ENCODE results near the gene FNDC4.

The FNDC4 gene

DNA sequence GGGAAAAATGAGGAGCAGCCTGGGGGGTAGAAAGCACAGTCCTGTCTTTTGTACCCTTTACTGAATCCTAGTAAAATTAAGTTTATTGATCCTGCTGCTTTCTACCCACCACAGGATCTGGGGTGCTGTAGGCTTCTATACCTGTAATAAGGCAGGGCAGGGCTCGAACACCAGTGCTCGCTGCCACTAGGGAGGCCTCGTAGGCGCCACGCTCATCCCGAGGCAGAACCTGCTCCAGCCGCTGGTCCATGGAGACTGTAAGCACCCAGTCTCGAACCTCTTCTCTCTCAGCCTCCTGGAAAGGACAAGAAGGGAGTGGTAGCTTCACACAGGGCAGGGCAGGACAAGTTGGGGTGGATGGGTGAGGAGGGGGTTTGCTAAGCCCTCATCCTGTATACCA lies 49.8 kb downstream of the FNDC4 start:
- DNase-seq (ENCODE audit: insufficient read length, low spot score): no peak
- TF ChIP-seq, protein P1, sequence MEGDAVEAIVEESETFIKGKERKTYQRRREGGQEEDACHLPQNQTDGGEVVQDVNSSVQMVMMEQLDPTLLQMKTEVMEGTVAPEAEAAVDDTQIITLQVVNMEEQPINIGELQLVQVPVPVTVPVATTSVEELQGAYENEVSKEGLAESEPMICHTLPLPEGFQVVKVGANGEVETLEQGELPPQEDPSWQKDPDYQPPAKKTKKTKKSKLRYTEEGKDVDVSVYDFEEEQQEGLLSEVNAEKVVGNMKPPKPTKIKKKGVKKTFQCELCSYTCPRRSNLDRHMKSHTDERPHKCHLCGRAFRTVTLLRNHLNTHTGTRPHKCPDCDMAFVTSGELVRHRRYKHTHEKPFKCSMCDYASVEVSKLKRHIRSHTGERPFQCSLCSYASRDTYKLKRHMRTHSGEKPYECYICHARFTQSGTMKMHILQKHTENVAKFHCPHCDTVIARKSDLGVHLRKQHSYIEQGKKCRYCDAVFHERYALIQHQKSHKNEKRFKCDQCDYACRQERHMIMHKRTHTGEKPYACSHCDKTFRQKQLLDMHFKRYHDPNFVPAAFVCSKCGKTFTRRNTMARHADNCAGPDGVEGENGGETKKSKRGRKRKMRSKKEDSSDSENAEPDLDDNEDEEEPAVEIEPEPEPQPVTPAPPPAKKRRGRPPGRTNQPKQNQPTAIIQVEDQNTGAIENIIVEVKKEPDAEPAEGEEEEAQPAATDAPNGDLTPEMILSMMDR (IDR thresholded peaks at IDR 0.05; ENCODE audit: insufficient read depth, missing control alignments): no peak
- no peak for FAIRE-seq

DNA sequence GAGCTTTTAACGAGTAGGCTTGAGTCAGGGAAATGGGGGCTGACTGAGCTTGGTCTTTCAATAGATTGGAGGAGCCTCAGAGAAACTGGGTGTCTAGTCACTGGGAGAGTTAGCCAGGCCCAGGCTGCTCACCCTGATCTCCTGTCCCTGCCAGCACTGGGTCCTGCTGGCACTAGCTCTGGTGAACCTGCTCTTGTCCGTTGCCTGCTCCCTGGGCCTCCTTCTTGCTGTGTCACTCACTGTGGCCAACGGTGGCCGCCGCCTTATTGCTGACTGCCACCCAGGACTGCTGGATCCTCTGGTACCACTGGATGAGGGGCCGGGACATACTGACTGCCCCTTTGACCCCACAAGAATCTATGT lies 52.1 kb downstream of the FNDC4 start:
- DNase-seq (ENCODE audit: insufficient read length, low spot score) (no peak), FAIRE-seq (no peak)
- TF ChIP-seq, protein P1 (IDR thresholded peaks at IDR 0.05; ENCODE audit: insufficient read depth, missing control alignments): no peak

DNA sequence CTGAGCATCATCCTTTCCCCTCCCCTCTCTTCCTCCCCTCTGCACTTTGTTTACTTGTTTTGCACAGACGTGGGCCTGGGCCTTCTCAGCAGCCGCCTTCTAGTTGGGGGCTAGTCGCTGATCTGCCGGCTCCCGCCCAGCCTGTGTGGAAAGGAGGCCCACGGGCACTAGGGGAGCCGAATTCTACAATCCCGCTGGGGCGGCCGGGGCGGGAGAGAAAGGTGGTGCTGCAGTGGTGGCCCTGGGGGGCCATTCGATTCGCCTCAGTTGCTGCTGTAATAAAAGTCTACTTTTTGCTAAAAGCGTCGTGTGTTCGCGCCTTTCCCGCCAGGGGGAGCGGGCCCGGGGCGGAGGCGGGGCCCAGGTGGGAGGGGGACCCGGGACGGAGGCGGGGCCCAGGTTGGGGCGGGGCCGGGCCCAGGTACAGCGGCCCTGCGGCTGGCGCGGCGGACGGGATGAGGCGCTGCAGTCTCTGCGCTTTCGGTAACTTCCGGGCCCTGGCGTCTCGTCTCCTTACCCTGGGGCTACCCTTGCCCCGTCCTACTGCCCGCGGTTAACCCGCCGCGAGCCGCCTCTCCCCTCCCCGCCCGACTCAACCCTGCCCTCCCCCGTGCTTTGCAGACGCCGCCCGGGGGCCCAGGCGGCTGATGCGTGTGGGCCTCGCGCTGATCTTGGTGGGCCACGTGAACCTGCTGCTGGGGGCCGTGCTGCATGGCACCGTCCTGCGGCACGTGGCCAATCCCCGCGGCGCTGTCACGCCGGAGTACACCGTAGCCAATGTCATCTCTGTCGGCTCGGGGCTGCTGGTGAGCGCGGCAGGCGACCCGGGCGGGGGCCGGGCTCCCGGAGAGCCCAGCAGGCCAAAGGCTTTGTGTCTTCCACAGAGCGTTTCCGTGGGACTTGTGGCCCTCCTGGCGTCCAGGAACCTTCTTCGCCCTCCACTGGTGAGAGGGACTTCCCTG lies 52.8 kb downstream of the FNDC4 start, which contains the start of gene KRTCAP3:
Gene KRTCAP3 (plus strand): TSS at position 424 of the 962 bp plus-strand sequence. CDS start 32 bp downstream, at position 456.
- no peak for FAIRE-seq
- no peak for DNase-seq (ENCODE audit: insufficient read length, low spot score)
- TF ChIP-seq, protein P1 (IDR thresholded peaks at IDR 0.05; ENCODE audit: insufficient read depth, missing control alignments): no peak

Measured in D721Med (cell line).